Endodermal cell (in vitro differentiated cells): ENCODE measurements around the gene MEI1. TPM values are rescaled to one million over a fixed set of nuclear protein-coding genes. Genes with fewer than 3 reads are reported as not detected.

ENCODE experiments used
- DNase-seq: peaks from one replicate; pipeline ENCODE4 v3.0.0-alpha.2; 2017
- H3K27ac ChIP-seq: 2 replicates; pipeline ENCODE4 v1.5.1; 2013; ENCODE audit warnings: mild to moderate bottlenecking, low read depth, low read length, moderate library complexity
- H3K27me3 ChIP-seq: 2 replicates; pipeline ENCODE4 v1.6.1; 2013; ENCODE audit warnings: mild to moderate bottlenecking, low read length, moderate library complexity; ENCODE audit not compliant: insufficient read depth, control insufficient read depth, poor library complexity, severe bottlenecking
- H3K36me3 ChIP-seq: 2 replicates; pipeline ENCODE4 v1.7.0; 2013; ENCODE audit warnings: mild to moderate bottlenecking, low read length, moderate library complexity; ENCODE audit not compliant: control insufficient read depth, insufficient read depth
- H3K4me1 ChIP-seq: one replicate; pipeline ENCODE4 v1.7.0; 2013; ENCODE audit warnings: low read length; ENCODE audit not compliant: control insufficient read depth, insufficient read depth
- H3K4me3 ChIP-seq: 2 replicates; pipeline ENCODE4 v1.5.1; 2013; ENCODE audit warnings: mild to moderate bottlenecking, low read length, moderate library complexity
- H3K9ac ChIP-seq: 2 replicates; pipeline ENCODE4 v1.6.1; 2013; ENCODE audit warnings: mild to moderate bottlenecking, low read length, moderate library complexity; ENCODE audit not compliant: poor library complexity, severe bottlenecking; ENCODE audit errors: extremely low read depth
- H3K9me3 ChIP-seq: 2 replicates; pipeline ENCODE4 v1.6.1; 2013; ENCODE audit warnings: mild to moderate bottlenecking, low read length, moderate library complexity; ENCODE audit not compliant: control insufficient read depth
- H3K27ac Mint-ChIP-seq: 2 replicates; pipeline ENCODE4 v1.8.0; 2020; ENCODE audit warnings: mixed read lengths
- H3K27me3 Mint-ChIP-seq: 2 replicates; pipeline ENCODE4 v1.8.0; 2021; ENCODE audit warnings: mild to moderate bottlenecking, mixed read lengths; ENCODE audit not compliant: insufficient read depth
- H3K36me3 Mint-ChIP-seq: 2 replicates; pipeline ENCODE4 v1.8.0; 2020; ENCODE audit warnings: low read depth, mixed read lengths
- H3K4me1 Mint-ChIP-seq: 2 replicates; pipeline ENCODE4 v1.8.0; 2020; ENCODE audit warnings: mixed read lengths
- H3K4me3 Mint-ChIP-seq: 2 replicates; pipeline ENCODE4 v1.8.0; 2020; ENCODE audit warnings: mild to moderate bottlenecking, moderate library complexity, mixed read lengths
- H3K9me3 Mint-ChIP-seq: 2 replicates; pipeline ENCODE4 v1.8.0; 2020; ENCODE audit warnings: mild to moderate bottlenecking, mixed read lengths
- WGBS, 2 experiments: methylation state at CpG; one replicate each; pipeline versions ENCODE4 v1.1.5 to v1.1.7; 2013; ENCODE audit warnings: missing lambda C conversion rate in 2 of 2, mixed read lengths in 1 of 2; ENCODE audit not compliant: insufficient coverage in 1 of 2, insufficient read length in 1 of 2; 5-methylcytosine and 5-hydroxymethylcytosine counted together
- total RNA-seq, 2 donors: library from RNA; stranded (reverse); fragmentation: NEBNext Ultra II Directional in 1 of 2; extraction: Animal tissue kit (Norgen Biotek cat#: 25700) in 1 of 2; gene quantifications; 2 replicates in 1 of 2; 3 replicates in 1 of 2; pipeline ENCODE4 v1.2.1, GENCODE V29; 2021
- TF ChIP-seq, protein P1 (sequence below): fragments of 200-600 bp; sonication (generic); conservative IDR thresholded peaks from 2 replicates; pipeline ENCODE4 v1.5.0; 2021; ENCODE audit warnings: antibody characterized with exemption, mild to moderate bottlenecking

The MEI1 gene
- total RNA-seq, 2 donors from 2014 or later = 1.2 to 1.5 TPM

DNA sequence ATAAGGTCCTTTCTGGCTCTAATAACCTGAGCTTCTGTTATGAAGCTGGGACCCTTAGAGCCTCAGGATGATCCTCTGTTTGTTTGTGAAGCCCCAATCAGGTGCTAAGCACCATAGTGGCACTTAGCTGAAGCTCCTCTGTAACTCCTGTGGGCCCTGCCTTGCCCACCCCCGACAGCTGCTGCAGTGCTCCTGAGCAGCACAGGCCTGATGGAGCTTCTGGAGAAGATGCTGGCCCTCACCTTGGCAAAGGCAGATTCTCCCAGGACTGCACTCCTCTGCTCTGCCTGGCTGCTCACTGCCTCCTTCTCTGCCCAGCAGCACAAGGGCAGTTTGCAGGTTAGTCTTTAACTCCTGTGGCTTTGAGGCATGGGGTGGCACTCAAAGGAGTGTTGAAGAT lies 82.2 kb downstream of the MEI1 start:
- no peaks in the 10 kb centered on the region for H3K9me3 Mint-ChIP-seq
- H3K27me3 Mint-ChIP-seq = peaks cover 58% of the 10 kb centered on the region
- H3K4me3 Mint-ChIP-seq = no peak overlapping the region
- no peaks in the 10 kb centered on the region for H3K4me1 ChIP-seq
- H3K27me3 ChIP-seq = peaks cover 56% of the 10 kb centered on the region
- no peaks in the 10 kb centered on the region for H3K9me3 ChIP-seq
- no peaks in the 10 kb centered on the region for H3K36me3 ChIP-seq
- no peaks in the 10 kb centered on the region for H3K36me3 Mint-ChIP-seq
- H3K27ac ChIP-seq = no peak overlapping the region
- H3K4me1 Mint-ChIP-seq = peaks cover 25% of the 10 kb centered on the region
- TF ChIP-seq, protein P1, sequence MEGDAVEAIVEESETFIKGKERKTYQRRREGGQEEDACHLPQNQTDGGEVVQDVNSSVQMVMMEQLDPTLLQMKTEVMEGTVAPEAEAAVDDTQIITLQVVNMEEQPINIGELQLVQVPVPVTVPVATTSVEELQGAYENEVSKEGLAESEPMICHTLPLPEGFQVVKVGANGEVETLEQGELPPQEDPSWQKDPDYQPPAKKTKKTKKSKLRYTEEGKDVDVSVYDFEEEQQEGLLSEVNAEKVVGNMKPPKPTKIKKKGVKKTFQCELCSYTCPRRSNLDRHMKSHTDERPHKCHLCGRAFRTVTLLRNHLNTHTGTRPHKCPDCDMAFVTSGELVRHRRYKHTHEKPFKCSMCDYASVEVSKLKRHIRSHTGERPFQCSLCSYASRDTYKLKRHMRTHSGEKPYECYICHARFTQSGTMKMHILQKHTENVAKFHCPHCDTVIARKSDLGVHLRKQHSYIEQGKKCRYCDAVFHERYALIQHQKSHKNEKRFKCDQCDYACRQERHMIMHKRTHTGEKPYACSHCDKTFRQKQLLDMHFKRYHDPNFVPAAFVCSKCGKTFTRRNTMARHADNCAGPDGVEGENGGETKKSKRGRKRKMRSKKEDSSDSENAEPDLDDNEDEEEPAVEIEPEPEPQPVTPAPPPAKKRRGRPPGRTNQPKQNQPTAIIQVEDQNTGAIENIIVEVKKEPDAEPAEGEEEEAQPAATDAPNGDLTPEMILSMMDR = no peak
- WGBS, 2 experiments = 79 to 83% methylated on average over 1 of the region's 1 CpG
- H3K27ac Mint-ChIP-seq = no peak overlapping the region
- H3K9ac ChIP-seq = no peak overlapping the region
- no peak for DNase-seq
- H3K4me3 ChIP-seq = no peak overlapping the region

- no peaks in the 10 kb centered on the region for H3K9me3 ChIP-seq
- Mint-ChIP-seq H3K9me3 (no peaks in the 10 kb centered on the region), H3K36me3 (no peaks in the 10 kb centered on the region), H3K27ac (no peak overlapping the region), H3K4me3 (no peak overlapping the region), H3K27me3 (peaks cover 57% of the 10 kb centered on the region), H3K4me1 (peaks cover 25% of the 10 kb centered on the region)
- H3K4me3 ChIP-seq = no peak overlapping the region
- no peak for DNase-seq
- 91 to 92% methylated on average over 4 to 6 of the region's 6 CpGs for WGBS, 2 experiments
- TF ChIP-seq, protein P1 = no peak
- H3K27ac ChIP-seq = no peak overlapping the region
- peaks cover 64% of the 10 kb centered on the region for H3K27me3 ChIP-seq
- H3K4me1 ChIP-seq = no peaks in the 10 kb centered on the region
- no peak overlapping the region for H3K9ac ChIP-seq
- H3K36me3 ChIP-seq = no peaks in the 10 kb centered on the region
These were observed 83.0 kb downstream of the MEI1 start for GRCh38 chr22:41782316-41782715.

DNA sequence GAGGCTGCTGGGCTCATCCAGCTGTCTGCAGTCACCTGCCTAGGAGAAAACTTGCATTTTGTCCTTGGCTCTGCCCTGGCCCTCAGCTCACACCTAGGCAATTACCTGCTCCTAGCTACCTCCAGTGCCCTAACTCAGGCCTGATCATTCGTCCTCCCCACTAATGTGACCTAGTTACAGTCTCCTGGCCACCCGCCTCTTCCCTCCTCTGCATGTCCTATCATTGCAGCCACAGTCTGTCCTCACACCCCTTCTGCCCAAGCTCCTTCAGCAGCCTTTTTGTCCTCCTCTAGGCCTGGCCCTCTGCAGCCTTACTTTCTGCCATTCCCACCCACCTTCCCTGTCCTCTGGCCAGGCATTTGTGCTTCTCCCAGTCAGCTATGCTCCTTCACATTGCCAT lies 83.4 kb downstream of the MEI1 start:
- no peak overlapping the region for H3K27ac ChIP-seq
- peaks cover 25% of the 10 kb centered on the region for H3K4me1 Mint-ChIP-seq
- no peaks in the 10 kb centered on the region for H3K9me3 ChIP-seq
- no peaks in the 10 kb centered on the region for H3K36me3 ChIP-seq
- no peak for DNase-seq
- H3K27me3 Mint-ChIP-seq = peaks cover 55% of the 10 kb centered on the region
- peaks cover 64% of the 10 kb centered on the region for H3K27me3 ChIP-seq
- no peak overlapping the region for H3K4me3 ChIP-seq
- no peaks in the 10 kb centered on the region for H3K4me1 ChIP-seq
- H3K27ac Mint-ChIP-seq = no peak overlapping the region
- no peak overlapping the region for H3K9ac ChIP-seq
- H3K36me3 Mint-ChIP-seq = no peaks in the 10 kb centered on the region
- 69 to 85% methylated on average over 2 of the region's 2 CpGs for WGBS, 2 experiments
- no peaks in the 10 kb centered on the region for H3K9me3 Mint-ChIP-seq
- TF ChIP-seq, protein P1 = no peak
- no peak overlapping the region for H3K4me3 Mint-ChIP-seq
